ENCODE measurements around the gene HLF.

HLF gene

GRCh38 chr17:55292094-55292493 is 27.3 kb downstream of the HLF start:
- no peak for DNase-seq

- DNase-seq = no peak
These were observed 29.4 kb downstream of the HLF start for GRCh38 chr17:55294042-55294751.

GRCh38 chr17:55295411-55296170 is 30.8 kb downstream of the HLF start:
- DNase-seq = peak; percentile 82

- DNase-seq = no peak
These were observed 31.5 kb downstream of the HLF start for GRCh38 chr17:55296171-55296695.

GRCh38 chr17:55296699-55297098 is 31.9 kb downstream of the HLF start:
- no peak for DNase-seq

GRCh38 chr17:55298111-55298730 is 33.5 kb downstream of the HLF start:
- no peak for DNase-seq

- DNase-seq = no peak
These were observed 34.5 kb downstream of the HLF start for GRCh38 chr17:55299162-55299838.

- DNase-seq = no peak
These were observed 35.1 kb downstream of the HLF start for GRCh38 chr17:55299890-55300289.

GRCh38 chr17:55300479-55301290 is 35.9 kb downstream of the HLF start:
- DNase-seq = no peak

GRCh38 chr17:55301521-55302406 is 37.0 kb downstream of the HLF start:
- DNase-seq = no peak

- no peak for DNase-seq
These were observed 37.6 kb downstream of the HLF start for GRCh38 chr17:55302407-55302787.

- no peak for DNase-seq
These were observed 38.3 kb downstream of the HLF start for GRCh38 chr17:55303008-55303493.

- no peak for DNase-seq
These were observed 39.0 kb downstream of the HLF start for GRCh38 chr17:55303701-55304145.

- DNase-seq = no peak
These were observed 39.6 kb downstream of the HLF start for GRCh38 chr17:55304171-55304859.

- no peak for DNase-seq
These were observed 40.7 kb downstream of the HLF start for GRCh38 chr17:55305321-55306087.

- DNase-seq = no peak
These were observed 43.1 kb downstream of the HLF start for GRCh38 chr17:55307879-55308278.

GRCh38 chr17:55308613-55309391 is 44.0 kb downstream of the HLF start:
- DNase-seq = no peak

- DNase-seq = no peak
These were observed 47.1 kb downstream of the HLF start for GRCh38 chr17:55311767-55312375.

Measured in retina (tissue), 1 donor.